Right lobe of liver (tissue), 4 donors: ENCODE data around the gene PFDN2.

Experiments used
- POLR2A ChIP-seq: fragments of 450-650 bp; IDR thresholded peaks from one replicate; pipeline ENCODE4 v1.6.1; 2017; ENCODE audit warnings: antibody characterized with exemption, mild to moderate bottlenecking
- TF ChIP-seq, protein P1 (sequence below), 4 donors: fragments of 200-600 bp in 3 of 4; fragments of 450-650 bp in 1 of 4; IDR thresholded peaks; one replicate each; pipeline versions ENCODE4 v1.5.1 to v1.8.0; 2016 to 2022; ENCODE audit warnings: antibody characterized with exemption in 4 of 4, mild to moderate bottlenecking in 2 of 4
- donor health status: DM: no; HTN: no; CAD: no.
- donor health status: DM: no; HTN: no; CAD: no.
- donor health status: DM: no; HTN: yes; CAD: no.

GRCh38 chr1:161137881-161138280 is 20.0 kb upstream of the PFDN2 start:
- TF ChIP-seq, protein P1, sequence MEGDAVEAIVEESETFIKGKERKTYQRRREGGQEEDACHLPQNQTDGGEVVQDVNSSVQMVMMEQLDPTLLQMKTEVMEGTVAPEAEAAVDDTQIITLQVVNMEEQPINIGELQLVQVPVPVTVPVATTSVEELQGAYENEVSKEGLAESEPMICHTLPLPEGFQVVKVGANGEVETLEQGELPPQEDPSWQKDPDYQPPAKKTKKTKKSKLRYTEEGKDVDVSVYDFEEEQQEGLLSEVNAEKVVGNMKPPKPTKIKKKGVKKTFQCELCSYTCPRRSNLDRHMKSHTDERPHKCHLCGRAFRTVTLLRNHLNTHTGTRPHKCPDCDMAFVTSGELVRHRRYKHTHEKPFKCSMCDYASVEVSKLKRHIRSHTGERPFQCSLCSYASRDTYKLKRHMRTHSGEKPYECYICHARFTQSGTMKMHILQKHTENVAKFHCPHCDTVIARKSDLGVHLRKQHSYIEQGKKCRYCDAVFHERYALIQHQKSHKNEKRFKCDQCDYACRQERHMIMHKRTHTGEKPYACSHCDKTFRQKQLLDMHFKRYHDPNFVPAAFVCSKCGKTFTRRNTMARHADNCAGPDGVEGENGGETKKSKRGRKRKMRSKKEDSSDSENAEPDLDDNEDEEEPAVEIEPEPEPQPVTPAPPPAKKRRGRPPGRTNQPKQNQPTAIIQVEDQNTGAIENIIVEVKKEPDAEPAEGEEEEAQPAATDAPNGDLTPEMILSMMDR (IDR thresholded peaks at IDR 0.05): no peak
- no peak for TF ChIP-seq POLR2A
